K562 (cell line): ENCODE data around the gene TRDMT1. TPM values are rescaled to one million over a fixed set of nuclear protein-coding genes. Genes with fewer than 3 reads are reported as not detected.

ENCODE experiments used
- CBX2 ChIP-seq: fragments of 200-600 bp; sonication (generic); IDR thresholded peaks from one replicate; pipeline ENCODE4 v1.6.1; 2012; ENCODE audit warnings: mild to moderate bottlenecking, low read length, inconsistent platforms; ENCODE audit not compliant: insufficient read depth, poor library complexity, severe bottlenecking
- CEBPB ChIP-seq: fragments of 450-650 bp; IDR thresholded peaks from 2 replicates; pipeline ENCODE4 v1.6.1; 2016; ENCODE audit warnings: missing genetic modification characterization, missing compliant biosample characterization
- CHD1 ChIP-seq: fragments of 200-600 bp; sonication (generic); IDR thresholded peaks from one replicate; pipeline ENCODE4 v1.6.1; 2012; ENCODE audit warnings: mild to moderate bottlenecking, moderate library complexity, low read length, inconsistent platforms
- CTBP1 ChIP-seq: fragments of 450-650 bp; IDR thresholded peaks from 2 replicates; pipeline ENCODE4 v1.6.1; 2016; ENCODE audit warnings: borderline replicate concordance
- EHMT2 ChIP-seq: fragments of 450-650 bp; IDR thresholded peaks from 2 replicates; pipeline ENCODE4 v1.6.1; 2018; ENCODE audit warnings: antibody characterized with exemption
- ELF1 ChIP-seq: fragments of 200-800 bp; sonication (Bioruptor generic); IDR thresholded peaks from 2 replicates; pipeline ENCODE4 v1.6.1; 2016; ENCODE audit warnings: missing genetic modification characterization, missing compliant biosample characterization
- FOXJ3 ChIP-seq: sonication (generic); formaldehyde crosslinking; IDR thresholded peaks from 2 replicates; pipeline ENCODE4 v1.4.0; 2020; ENCODE audit warnings: mild to moderate bottlenecking, missing genetic modification reagents
- MAFG ChIP-seq: fragments of 450-650 bp; conservative IDR thresholded peaks from 2 replicates; pipeline ENCODE4 v1.6.1; 2016; ENCODE audit warnings: missing genetic modification characterization, missing compliant biosample characterization
- MIER1 ChIP-seq: fragments of 450-650 bp; IDR thresholded peaks from 2 replicates; pipeline ENCODE4 v1.6.1; 2016; ENCODE audit warnings: antibody characterized with exemption, mild to moderate bottlenecking, low read depth
- NCOR1 ChIP-seq: fragments of 450-650 bp; IDR thresholded peaks from 2 replicates; pipeline ENCODE4 v1.6.1; 2016; ENCODE audit warnings: mild to moderate bottlenecking, moderate library complexity
- NFATC3 ChIP-seq: fragments of 450-650 bp; IDR thresholded peaks from 2 replicates; pipeline ENCODE4 v1.6.1; 2017; ENCODE audit warnings: mild to moderate bottlenecking
- NFYB ChIP-seq: IDR thresholded peaks from 2 replicates; pipeline ENCODE4 v1.6.1; 2011; ENCODE audit warnings: mild to moderate bottlenecking, moderate library complexity; ENCODE audit not compliant: insufficient read length; ENCODE audit errors: extremely low read depth
- NR2C1 ChIP-seq, 2 experiments: fragments of 450-650 bp; IDR thresholded peaks; 2 replicates each; pipeline ENCODE4 v1.6.1; 2017; ENCODE audit warnings: mild to moderate bottlenecking in 2 of 2, antibody characterized with exemption in 1 of 2, inconsistent platforms in 1 of 2, missing compliant biosample characterization in 1 of 2, missing genetic modification characterization in 1 of 2
- RBM14 ChIP-seq: fragments of 200-400 bp; formaldehyde crosslinking; IDR thresholded peaks from 2 replicates; pipeline ENCODE4 v1.6.1; 2018; ENCODE audit warnings: low read depth, mild to moderate bottlenecking, low read length, moderate library complexity, borderline replicate concordance; ENCODE audit not compliant: insufficient read depth
- SNIP1 ChIP-seq: fragments of 450-650 bp; IDR thresholded peaks from 2 replicates; pipeline ENCODE4 v1.7.1; 2017; ENCODE audit warnings: low read depth, mild to moderate bottlenecking
- SRSF7 ChIP-seq: fragments of 200-400 bp; formaldehyde crosslinking; optimal IDR thresholded peaks from 2 replicates; pipeline ENCODE3; 2017; ENCODE audit warnings: mild to moderate bottlenecking, low read depth, low read length
- STAT5B ChIP-seq: fragments of 250-450 bp; sonication (Bioruptor Pico); IDR thresholded peaks from 2 replicates; pipeline ENCODE4 v1.8.0; 2021; ENCODE audit warnings: mild to moderate bottlenecking, inconsistent platforms
- TCF3 ChIP-seq: sonication (generic); formaldehyde crosslinking; IDR thresholded peaks from 2 replicates; pipeline ENCODE4 v1.4.0; 2020; ENCODE audit warnings: mild to moderate bottlenecking, missing genetic modification reagents
- ZKSCAN8 ChIP-seq: fragments of 200-800 bp; sonication (Bioruptor generic); IDR thresholded peaks from 2 replicates; pipeline ENCODE4 v1.6.1; 2016; ENCODE audit warnings: missing genetic modification characterization, missing compliant biosample characterization
- polyA plus RNA-seq, 8 experiments: library from polyadenylated mRNA; depleted of rRNA in 4 of 8; stranded (reverse) in 5 of 8; unstranded in 3 of 8; fragments of >200 nt; fragmentation: Nextera tagmentation in 2 of 8; fragmentation: Illumina TruSeq in 1 of 8; extraction: Ambion mirVana in 2 of 8; extraction: Trizol in 1 of 8; gene quantifications; 2 replicates each; pipeline versions ENCODE4 v1.2.1 to v1.2.3, GENCODE V29; 2011 to 2014; ENCODE audit warnings: inconsistent platforms in 1 of 8, missing spikeins in 1 of 8
- total RNA-seq, 7 experiments: library from RNA; depleted of rRNA in 6 of 7; stranded (reverse); fragments of >200 nt in 6 of 7; fragmentation: Illumina TruSeq in 2 of 7; extraction: Trizol in 2 of 7; gene quantifications; 2 replicates each; pipeline versions ENCODE4 v1.2.1 to v1.2.3, GENCODE V29; 2011 to 2021; ENCODE audit warnings: low replicate concordance in 1 of 7
- TF ChIP-seq, protein P1 (sequence below): fragments of 450-650 bp; formaldehyde crosslinking; conservative IDR thresholded peaks from 2 replicates; pipeline ENCODE4 v1.4.0; 2022; ENCODE audit warnings: mild to moderate bottlenecking, missing genetic modification characterization
- TF ChIP-seq, protein P2 (sequence below): fragments of 250-450 bp; sonication (Bioruptor Pico); IDR thresholded peaks from 2 replicates; pipeline ENCODE4 v1.5.0; 2022; ENCODE audit warnings: mild to moderate bottlenecking
- TF ChIP-seq, protein P3 (sequence below), 2 experiments: fragments of 450-650 bp; conservative IDR thresholded peaks; 2 replicates each; pipeline ENCODE4 v1.6.1; 2017; ENCODE audit warnings: mild to moderate bottlenecking in 2 of 2, moderate library complexity in 2 of 2
- TF ChIP-seq, protein P4 (sequence below): fragments of 450-650 bp; IDR thresholded peaks from 2 replicates; pipeline ENCODE4 v1.6.1; 2016; ENCODE audit warnings: antibody characterized with exemption

Gene TRDMT1
- total and polyA plus RNA-seq, 9 of the 15 experiments (the other 6 are each of a cell fraction or from before 2014, with no cell fraction given), result 5.4 to 12.6 (median 9.3) TPM

DNA sequence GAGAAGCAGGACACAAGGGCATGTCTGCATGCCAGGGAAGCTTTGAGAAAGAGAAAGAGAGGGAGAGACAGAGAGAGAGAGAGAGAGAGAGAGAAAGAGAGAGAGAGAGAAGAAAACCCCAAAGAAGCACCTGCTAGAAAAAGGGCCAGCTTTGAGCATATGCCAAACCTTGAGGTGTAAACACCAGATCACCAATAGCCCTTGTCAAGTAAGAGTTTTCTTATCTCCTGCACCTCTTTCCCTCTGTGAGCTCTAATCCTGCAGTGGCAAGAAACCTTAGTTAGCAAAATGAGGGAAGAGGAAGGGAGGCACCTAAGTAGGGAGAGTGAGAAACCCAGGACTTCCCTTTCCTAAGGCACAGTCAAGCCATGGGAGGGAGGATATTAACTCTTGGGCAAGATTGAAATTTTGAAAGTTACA is 11.3 kb upstream of the TRDMT1 start (continued):
- no peak for TF ChIP-seq RBM14
- TF ChIP-seq NFATC3, result no peak
- TF ChIP-seq, protein P1, sequence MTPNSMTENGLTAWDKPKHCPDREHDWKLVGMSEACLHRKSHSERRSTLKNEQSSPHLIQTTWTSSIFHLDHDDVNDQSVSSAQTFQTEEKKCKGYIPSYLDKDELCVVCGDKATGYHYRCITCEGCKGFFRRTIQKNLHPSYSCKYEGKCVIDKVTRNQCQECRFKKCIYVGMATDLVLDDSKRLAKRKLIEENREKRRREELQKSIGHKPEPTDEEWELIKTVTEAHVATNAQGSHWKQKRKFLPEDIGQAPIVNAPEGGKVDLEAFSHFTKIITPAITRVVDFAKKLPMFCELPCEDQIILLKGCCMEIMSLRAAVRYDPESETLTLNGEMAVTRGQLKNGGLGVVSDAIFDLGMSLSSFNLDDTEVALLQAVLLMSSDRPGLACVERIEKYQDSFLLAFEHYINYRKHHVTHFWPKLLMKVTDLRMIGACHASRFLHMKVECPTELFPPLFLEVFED, result 0 out of 2 replicates have a peak, but pooled peaks have one; percentile 16
- no peak for TF ChIP-seq ZKSCAN8 (CRISPR knock-in tag)
- no peak for TF ChIP-seq MIER1
- peak; percentile 9; the same call in 1 of the 2 replicates for TF ChIP-seq CEBPB
- peak; percentile 13; the same call in 1 of the 2 replicates for TF ChIP-seq ELF1 (tag)
- TF ChIP-seq NCOR1, result 0 out of 2 replicates have a peak, but pooled peaks have one; percentile 25
- no peak for TF ChIP-seq SRSF7
- TF ChIP-seq STAT5B (CRISPR knock-in tag), result no peak
- TF ChIP-seq NR2C1 (IDR thresholded peaks at IDR 0.05), result no peak
- TF ChIP-seq NR2C1 (tag; IDR thresholded peaks at IDR 0.05), result no peak
- TF ChIP-seq TCF3 (CRISPR knock-in tag), result 0 out of 2 replicates have a peak, but pooled peaks have one; percentile 7
- TF ChIP-seq CTBP1, result peak; percentile 64; the same call in 1 of the 2 replicates
- no peak for TF ChIP-seq SNIP1
- TF ChIP-seq EHMT2, result peak; percentile 20; the same call in 1 of the 2 replicates
- no peak for TF ChIP-seq FOXJ3
- TF ChIP-seq, protein P2, sequence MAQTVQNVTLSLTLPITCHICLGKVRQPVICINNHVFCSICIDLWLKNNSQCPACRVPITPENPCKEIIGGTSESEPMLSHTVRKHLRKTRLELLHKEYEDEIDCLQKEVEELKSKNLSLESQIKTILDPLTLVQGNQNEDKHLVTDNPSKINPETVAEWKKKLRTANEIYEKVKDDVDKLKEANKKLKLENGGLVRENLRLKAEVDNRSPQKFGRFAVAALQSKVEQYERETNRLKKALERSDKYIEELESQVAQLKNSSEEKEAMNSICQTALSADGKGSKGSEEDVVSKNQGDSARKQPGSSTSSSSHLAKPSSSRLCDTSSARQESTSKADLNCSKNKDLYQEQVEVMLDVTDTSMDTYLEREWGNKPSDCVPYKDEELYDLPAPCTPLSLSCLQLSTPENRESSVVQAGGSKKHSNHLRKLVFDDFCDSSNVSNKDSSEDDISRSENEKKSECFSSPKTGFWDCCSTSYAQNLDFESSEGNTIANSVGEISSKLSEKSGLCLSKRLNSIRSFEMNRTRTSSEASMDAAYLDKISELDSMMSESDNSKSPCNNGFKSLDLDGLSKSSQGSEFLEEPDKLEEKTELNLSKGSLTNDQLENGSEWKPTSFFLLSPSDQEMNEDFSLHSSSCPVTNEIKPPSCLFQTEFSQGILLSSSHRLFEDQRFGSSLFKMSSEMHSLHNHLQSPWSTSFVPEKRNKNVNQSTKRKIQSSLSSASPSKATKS, result no peak
- TF ChIP-seq, protein P3, sequence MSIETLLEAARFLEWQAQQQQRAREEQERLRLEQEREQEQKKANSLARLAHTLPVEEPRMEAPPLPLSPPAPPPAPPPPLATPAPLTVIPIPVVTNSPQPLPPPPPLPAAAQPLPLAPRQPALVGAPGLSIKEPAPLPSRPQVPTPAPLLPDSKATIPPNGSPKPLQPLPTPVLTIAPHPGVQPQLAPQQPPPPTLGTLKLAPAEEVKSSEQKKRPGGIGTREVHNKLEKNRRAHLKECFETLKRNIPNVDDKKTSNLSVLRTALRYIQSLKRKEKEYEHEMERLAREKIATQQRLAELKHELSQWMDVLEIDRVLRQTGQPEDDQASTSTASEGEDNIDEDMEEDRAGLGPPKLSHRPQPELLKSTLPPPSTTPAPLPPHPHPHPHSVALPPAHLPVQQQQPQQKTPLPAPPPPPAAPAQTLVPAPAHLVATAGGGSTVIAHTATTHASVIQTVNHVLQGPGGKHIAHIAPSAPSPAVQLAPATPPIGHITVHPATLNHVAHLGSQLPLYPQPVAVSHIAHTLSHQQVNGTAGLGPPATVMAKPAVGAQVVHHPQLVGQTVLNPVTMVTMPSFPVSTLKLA (conservative IDR thresholded peaks at IDR 0.05), result 0 out of 4 replicates have a peak, but pooled peaks of 1 of the 2 experiments have one; percentile 26
- no peak for TF ChIP-seq NFYB
- no peak for TF ChIP-seq CHD1
- TF ChIP-seq, protein P4, sequence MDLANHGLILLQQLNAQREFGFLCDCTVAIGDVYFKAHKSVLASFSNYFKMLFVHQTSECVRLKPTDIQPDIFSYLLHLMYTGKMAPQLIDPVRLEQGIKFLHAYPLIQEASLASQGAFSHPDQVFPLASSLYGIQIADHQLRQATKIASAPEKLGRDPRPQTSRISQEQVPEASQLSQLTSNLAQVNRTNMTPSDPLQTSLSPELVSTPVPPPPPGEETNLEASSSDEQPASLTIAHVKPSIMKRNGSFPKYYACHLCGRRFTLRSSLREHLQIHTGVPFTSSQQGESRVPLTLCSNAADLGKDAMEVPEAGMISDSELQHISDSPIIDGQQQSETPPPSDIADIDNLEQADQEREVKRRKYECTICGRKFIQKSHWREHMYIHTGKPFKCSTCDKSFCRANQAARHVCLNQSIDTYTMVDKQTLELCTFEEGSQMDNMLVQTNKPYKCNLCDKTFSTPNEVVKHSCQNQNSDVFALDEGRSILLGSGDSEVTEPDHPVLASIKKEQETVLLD, result no peak
- TF ChIP-seq MAFG, result peak; percentile 66
- TF ChIP-seq CBX2, result no peak
